HG02981 (cell line): ENCODE data around the gene TPCN2.
"Not testable (repeated sequence)": the region's sequence is repeated elsewhere in the genome, so short reads cannot be mapped to it uniquely, and the experiment has no call there.

ENCODE experiments used
- ATAC-seq: cut with Tn5 transposase; IDR thresholded peaks from one replicate; pipeline ENCODE4 v1.9.1; 2021; ENCODE audit warnings: mild to moderate bottlenecking, moderate library complexity; ENCODE audit not compliant: unreplicated experiment

The TPCN2 gene

DNA sequence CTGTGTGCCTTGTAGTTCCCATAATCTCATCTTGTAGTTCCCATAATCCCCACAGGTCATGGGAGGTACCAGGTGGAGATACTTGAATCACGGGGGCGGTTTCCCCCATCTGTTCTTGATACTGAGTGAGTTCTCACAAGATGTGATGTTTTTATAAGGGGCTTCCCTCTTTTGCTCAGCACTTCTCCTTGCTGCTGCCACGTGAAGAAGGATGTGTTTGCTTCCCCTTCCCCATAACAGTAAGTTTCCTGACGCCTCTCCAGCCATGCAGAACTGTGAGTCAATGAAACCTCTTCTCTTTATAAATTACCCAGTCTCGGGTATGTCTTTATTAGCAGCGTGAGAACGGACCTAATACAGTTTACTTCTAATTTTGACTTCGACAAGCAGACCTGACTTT, 93.0 kb downstream of the TPCN2 start:
- ATAC-seq = no peak

DNA sequence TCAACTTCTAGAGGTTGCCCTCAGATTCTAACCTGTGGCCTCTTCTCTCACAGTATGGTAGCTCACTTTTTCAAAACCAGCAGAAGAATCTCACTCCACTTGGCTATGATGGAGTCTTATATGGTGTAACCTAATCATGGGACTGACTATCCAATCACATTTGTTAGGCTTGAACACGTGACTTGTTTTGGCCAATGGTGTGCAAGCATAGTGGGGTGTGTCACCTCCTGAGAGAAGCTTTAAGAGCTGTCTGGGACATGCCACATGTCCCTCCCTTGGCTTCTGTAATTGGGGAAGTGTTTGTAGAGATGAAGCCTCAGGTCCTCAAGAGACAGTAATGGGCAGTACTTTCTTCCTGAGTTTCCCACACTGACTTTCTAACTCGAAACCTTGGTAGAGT, 94.2 kb downstream of the TPCN2 start:
- ATAC-seq = no peak

DNA sequence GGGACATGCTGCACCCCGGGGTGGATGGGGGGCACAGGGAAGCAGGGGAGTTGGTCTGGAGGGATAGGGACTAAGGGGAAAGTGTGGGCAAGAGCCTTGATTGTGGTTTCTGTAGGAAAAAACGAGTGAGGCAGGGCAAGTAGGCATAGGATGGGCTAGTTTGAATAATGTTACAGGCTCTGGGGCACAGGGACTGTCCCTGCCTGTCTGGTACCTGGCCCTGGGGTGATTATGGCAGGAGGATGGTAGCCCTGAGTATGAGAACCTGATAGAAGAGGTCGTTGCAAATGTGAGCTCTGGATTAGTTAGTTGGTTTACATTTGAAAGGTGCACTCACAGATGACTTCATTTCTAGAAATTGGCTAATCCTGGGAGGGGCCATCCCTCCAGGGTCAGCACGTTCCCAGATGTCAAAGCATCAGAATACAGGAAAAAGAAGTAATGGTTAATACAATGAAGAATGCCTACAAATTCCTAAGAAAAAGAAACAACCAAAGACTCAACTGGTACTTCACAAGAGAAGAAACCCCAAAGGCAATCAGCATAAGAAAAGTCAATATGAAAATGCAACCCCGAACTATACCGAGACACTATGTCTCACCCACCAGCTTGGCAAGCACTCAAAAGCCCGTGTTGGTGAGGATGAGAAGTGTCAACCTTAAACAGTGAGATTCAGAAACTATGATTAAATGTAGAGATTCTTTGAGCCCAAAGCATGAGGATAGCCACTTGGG, 95.8 kb downstream of the TPCN2 start:
- ATAC-seq = no peak

DNA sequence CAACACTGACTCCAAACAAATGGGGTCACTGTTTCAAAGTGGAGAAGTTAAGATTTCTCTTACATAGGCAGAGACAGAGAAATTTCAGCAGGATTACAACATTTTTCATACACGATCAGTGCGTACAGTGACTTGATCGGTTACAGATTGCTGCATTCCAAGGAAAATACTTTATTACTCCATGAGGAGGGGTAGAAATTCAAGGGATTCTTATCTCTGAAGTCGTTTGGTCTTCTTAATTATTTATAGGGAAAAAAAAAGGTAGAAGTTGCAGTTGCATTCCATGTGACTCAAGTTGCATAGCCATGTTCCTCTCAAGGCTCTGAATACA, 96.3 kb downstream of the TPCN2 start:
- no peak for ATAC-seq

DNA sequence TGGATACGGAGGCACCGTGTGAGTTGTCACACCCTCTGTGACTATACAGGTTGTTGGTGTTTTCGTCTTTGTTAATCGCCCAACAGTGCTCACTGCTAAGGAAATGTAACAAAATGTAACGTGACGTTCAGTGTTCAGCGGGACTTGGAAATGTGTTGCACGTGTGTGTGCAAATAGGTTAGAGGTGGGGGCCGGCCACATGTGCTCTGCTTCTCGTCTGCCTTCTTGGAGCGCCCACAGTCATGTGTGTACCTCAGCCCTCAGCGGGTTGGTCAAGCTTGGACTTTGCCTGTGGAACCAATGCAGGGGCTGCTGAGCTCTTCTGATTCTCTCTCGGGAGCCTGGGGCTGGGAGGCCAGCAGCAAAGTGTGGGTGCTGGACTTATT, 99.6 kb downstream of the TPCN2 start:
- no peak for ATAC-seq

DNA sequence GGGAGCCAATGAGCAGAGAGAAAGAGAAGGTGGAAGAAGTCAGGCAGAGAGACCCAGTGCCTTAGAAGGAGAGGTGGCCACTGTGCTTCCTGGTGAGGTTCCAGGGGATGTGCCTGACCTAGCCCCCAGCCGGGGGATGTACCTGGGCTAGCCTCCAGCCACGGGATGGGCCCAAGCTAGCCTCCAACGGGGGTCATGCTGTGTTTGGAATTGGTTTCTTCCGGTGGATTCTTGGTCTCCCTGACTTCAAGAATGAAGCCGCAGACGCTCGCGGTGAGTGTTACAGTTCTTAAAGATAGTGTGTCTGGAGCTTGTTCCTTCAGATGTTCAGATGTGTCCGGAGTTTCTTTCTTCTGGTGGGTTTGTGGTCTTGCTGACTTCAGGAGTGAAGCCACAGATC, 100.1 kb downstream of the TPCN2 start:
- ATAC-seq = no peak

DNA sequence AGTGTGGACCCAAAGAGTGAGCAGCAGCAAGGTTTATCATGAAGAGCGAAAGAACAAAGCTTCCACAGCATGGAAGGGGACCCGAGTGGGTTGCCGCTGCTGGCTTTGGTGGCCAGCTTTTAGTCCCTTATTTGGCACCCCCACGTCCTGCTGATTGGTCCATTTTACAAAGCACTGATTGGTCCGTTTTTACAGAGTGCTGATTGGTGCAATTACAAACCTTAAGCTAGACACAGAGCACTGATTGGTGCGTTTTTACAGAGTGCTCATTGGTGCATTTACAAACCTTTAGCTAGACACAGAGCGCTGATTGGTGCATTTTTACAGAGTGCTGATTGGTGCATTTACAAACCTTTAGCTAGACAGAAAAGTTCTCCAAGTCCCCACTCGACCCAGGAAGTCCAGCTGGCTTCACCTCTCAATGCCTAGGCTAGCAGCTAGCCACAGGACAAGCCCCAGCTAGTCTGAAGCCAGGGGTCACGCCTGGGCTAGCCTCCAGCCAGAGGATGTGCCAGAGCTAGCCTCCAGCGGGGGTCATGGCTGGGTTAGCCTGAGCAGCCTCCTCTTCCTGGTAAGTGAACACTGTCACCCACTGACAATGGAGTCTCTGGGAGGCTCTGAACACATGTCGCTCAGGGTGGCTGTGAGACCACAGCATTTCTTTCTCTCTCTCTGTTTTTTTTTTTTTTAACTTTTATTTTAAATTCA, 100.8 kb downstream of the TPCN2 start:
- not testable (repeated sequence) for ATAC-seq

DNA sequence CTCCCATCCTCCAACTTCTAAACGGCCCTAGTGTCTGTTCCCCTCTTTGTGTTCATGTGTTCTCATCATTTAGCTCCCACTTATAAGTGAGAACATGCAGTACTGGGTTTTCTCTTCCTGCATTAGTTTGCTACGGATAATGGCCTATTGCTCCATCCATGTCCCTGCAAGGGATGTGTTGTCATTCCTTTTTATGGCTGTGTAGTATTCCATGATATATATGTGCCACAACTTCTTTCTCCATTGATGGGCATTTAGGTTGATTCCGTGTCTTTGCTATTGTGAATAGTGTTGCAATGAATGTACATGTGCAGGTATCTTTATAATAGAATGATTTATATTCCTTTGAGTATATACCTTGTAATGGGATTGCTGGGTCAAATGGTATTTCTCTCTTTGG, 101.4 kb downstream of the TPCN2 start:
- ATAC-seq = no peak

DNA sequence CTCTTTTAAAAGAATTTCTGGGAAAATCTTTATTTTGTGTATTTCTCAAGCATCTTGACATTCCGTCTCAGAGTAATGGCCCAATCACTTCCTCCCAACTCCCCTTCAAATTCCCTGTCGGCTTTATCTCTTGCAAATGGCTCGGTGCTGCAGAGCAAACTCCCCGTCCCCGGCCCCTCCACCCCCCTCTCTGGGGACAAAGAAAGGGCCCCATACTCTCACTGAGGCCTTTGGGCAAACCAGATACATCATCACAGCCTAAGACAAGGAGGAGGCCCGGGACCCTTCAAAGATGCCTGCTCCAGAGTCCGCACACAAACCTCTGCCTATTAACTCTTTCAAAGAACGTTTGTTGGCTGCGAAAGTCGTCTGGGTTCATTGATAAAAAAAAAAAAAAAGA, 103.1 kb downstream of the TPCN2 start:
- no peak for ATAC-seq

DNA sequence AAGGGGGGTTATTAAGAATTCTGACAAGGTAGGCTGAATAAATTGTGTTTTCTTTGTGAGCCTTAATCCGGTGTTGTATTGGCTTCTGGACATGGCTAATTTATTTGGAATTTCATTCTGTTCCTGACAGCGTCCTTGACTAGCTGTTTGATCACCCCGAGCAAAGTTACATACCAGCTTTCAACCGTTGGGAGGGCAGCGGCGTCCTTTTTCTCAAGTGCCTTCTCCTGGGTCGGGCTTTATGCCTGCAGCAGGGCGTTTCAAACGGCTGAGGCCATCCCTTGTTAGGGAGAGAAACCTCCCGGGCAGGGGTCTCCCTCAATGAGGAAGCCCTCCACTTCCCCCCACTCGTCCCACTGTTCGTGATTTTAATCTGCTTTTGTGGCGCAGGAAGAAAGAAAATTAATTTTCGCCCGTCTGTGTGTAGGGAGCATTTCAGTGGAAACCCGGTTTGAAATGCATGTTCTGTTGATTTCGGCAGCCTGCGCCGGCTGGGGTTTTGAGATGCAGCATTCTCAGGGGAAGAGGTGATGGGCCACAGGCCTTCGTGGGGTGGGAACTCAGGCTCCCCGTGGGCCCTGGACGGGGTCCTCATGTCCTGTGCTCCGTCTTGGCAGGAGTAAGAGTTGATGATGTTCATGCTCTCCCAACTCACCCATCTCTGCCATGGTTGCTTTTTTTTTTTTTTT, 104.1 kb downstream of the TPCN2 start:
- ATAC-seq = no peak

DNA sequence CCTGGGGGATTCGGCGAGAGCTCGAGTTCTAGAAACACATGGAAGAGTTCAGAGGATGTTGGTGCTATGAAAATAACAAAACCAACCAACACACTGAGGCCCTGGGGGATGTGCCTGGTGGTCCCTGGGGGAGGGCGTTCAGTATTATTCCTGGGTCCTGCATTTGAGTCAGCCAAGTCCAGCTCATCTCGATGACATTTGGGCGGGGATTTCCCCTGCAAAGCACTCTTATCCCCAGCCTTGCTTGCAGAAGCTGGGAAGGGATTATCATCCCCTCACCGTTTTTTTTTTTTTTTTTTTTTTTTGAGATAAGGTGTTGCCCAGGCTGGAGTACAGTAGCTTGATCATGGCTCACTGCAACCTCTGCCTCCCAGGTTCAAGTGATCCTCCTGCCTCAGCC, 104.9 kb downstream of the TPCN2 start:
- ATAC-seq = no peak

DNA sequence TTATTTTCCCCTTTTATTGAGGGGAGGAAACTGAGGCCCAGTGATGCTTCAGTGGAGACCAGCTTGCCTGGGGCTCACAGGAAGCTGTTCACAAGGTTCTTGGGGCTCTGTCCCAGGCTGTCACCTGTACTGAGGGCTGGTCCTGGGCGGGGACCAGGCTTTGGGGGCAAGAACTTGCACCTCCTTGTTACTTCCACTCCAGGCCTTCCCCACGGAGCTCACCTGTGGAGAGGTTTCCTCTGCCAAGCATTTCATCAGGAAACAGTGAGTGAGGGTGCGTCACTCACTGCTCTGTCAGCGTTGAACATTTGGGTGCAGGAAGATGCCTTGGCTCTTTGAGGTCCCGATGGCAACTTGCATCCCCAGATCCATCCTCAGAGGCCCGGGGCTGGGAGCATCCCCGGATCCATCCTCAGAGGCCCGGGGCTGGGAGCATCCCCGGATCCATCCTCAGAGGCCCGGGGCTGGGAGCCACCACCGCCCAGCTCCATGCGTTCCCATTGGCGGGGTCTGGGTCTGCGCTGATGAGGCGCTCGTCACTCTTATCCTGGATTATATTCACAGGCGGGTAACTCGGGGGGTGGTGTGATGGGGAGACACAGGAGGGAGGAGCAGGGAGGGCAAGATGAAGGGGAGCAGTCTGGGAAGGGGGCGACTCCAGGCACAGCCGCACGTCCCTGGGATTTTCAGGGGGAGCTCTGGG, 105.6 kb downstream of the TPCN2 start:
- ATAC-seq = no peak

DNA sequence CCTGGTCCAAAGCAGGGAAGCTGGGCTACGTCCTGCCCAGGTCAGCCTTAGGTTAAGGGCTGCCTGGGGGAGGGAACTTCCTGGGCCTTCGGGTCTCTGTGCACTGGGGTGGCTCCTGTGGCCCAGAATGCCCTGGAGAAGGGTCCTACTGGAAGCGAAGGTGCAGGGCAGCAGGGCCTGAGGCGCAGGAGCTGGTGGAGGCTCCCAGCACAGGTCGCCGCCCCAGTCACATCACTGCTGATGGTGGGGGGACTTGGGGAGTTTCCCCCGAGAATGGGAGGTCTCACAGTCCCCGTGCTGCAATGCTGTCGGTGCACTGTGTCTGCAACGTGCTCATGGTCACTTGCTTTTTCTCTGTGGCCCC, 106.2 kb downstream of the TPCN2 start:
- ATAC-seq = no peak

DNA sequence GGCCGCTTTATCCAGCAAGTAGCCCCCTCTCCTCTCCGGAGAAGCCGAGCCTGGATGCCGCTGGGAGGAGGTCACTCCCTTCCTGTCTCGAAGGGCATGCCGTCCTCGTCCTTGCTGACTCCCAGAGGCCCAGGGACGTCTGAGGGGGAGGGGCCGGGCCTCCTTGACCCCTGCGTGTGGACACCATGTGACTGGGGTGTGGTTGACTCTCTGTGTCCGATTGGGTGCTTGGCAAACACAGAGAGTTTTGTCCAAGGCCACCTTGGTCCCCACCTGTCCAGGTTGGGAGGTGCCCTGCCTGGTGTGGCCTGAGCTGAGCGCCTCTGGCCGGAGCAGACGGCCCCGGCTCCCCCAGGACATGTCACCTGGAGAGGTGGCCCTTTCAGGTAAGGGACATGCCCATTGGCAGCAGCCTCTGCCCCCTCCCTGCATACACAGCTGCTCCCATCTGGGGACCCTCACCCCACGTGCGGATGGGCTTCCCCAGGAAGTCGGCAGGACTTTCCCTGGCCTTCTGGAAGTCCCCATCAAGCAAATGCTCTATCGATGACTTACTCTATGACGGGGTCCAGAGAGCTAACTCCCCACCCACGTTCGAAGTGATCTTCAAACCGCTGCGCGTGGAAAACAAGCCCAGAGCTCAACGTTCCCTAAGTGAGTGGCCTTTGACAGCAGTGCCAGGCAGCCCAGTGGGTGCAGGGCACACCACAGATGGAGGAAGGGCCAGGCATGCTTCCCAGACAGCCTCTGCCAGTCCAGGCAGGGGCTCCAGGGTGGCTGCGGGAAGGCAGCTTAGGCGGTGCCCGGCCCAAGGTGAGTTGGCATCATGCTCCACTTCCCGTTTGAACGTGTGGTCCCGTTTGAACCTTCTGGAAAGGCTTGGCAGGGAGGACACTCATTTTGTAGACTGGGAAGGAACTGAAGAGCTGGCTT, 106.8 kb downstream of the TPCN2 start, which contains the start of gene SMIM38:
SMIM38 (plus strand) TSS at position 634 of the 933 bp plus-strand sequence. CDS start 1,912 bp downstream, outside the sequence.
- no peak for ATAC-seq

DNA sequence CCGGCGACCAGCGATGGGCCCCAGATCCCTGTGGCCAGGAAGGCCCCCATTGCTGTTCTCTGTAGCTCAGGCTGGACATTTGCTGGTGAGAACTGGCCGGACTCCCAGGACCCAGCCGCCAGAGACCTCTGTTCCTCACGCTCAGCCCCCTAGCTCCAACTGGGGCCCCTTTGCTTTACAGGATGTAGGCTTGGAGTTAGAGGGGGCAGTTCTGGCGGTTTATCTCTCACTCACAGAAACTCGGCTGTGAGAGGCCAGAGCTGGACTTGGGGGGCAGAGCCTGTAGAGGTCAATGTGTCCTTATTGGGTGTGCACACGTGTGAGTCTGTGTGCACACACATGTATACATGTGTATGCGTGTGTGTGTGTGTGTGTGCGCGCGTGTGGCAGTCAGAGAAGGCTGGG, 107.5 kb downstream of the TPCN2 start:
- ATAC-seq = no peak

DNA sequence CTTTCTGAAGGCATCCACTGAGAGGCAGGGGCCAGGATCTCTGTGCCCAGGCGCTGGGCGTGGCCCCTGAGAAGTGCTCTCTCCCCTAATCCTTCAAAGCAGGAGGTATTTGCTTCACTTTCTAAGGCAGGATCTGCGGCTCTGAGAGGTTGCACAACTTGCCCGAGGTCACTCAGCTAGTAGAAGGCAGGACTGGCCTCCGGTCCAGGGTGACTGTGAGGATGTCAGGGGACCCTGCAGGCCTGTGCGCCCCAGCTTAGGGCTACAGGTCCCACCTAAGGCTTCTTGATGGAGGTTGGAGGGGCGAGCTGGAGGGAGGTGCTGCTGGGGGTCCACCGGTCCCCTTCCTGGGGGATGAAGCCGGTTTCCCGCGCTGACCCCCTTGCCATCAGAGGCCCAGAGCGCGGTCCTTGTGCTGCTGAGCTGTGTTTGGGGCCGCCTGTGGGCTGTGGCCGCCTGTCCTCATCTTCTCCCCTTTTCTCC, 108.0 kb downstream of the TPCN2 start:
- ATAC-seq = no peak

DNA sequence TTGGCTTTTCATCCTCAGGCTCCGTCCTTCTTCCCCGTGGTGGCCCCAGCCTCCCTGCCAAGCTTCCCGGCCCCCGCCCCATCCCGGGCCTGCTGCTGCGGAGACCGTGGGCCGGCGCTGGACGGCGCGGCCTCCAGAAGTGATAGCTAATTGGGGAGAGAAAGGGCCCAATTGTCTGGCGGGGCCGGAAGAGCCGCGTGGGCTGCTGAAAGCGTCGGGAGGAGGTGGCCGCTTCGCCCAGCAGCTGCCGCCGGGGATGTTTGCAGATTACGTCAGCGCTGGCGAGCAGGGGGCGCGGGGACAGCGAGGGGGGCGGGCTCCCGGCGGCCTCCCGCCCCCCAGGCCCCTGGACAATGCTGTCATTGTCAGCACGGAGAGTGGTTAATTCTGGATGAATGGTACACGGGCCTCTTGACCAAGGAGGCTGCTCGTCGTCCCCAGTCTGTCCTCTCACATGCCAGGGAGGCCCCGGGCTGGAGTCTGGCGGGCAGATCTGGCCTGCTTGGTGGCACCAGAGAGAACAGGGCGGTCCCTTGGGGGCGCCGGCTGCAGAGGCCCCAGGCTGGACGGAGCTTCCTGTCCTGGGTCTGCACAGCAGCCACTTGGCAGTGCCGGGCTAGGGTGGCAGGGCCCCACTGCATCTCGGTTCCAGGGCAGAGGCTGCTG, 108.6 kb downstream of the TPCN2 start:
- ATAC-seq = no peak

DNA sequence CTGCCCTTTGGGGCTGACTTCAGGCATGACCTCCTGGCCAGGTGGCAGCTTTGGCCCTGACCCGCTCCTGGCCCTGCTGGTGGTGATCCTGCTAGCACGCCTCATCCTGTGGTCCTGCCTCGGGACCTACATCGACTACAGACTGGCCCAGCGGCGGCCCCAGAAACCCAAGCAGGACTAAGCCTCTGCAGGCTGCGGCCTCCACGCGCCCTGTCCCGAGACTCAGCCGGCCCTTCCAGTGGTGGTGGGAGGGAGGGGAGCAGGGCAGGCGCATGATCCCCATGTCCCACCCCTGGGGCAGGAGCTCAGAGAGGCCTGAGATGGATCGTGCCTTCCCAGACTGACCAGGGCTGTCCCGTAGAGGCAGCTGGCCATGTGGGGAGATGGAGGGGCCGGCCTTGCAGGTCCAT, 109.1 kb downstream of the TPCN2 start:
- no peak for ATAC-seq

DNA sequence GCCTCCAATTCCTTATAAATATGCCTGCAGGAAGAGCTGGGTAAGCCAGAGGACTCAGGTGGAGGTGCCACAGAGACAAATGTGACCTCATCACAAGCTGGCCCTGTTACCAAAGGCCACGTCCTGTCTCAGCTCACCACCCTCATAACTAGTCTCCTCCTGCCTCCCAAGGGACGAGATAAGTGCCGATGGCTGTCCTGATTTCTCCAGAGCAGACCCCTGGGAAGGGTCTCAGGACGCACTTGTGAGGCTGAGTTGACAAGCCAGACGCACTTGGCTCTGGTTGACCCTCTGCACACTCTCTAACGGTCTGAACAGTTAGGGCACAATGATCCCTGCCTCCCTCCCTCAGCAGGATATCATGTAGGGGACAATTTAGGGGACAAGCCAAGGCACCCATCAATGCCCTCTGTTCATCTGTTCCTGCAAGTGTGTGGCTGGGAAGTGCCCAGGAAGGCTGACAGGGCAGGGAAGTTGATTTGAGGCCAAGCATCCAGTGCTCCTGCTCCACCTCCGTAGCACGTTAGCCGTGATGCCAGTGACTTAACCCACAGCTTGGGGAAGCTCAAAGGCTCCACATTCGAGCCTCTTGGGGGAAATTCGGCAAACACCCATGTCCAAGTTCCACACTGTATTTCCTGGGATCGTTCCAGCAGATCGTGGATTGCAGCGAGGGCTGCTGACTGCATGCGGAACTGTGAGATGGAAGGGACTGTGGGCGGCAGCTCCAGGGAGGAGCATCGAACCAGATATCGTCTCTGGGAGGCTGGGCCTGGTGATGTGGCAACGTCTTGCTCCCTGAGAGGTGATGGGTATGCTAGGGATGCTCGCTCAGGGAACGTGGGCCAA, 109.8 kb downstream of the TPCN2 start:
- no peak for ATAC-seq
